Measurements from ENCODE around the gene SLC37A2.

Gene SLC37A2

GRCh38 chr11:125072218-125072960 is 9.3 kb downstream of the SLC37A2 start:
- peak; percentile 48; the same call in 1 of the 2 replicates for TF ChIP-seq POLR2A (IDR thresholded peaks at IDR 0.05; ENCODE audit: low read depth, low read length)
- peak; percentile 35; the same call in 1 of the 2 replicates for TF ChIP-seq POLR2AphosphoS5 (IDR thresholded peaks at IDR 0.05; ENCODE audit: low read depth, low read length)
- TF ChIP-seq TAF1 (IDR thresholded peaks at IDR 0.05; ENCODE audit: borderline replicate concordance, low read depth, low read length), result no peak
- DNase-seq (ENCODE audit: insufficient read length) (peak; percentile 79), FAIRE-seq (peak; percentile 99)

- TF ChIP-seq POLR2A (IDR thresholded peaks at IDR 0.05; ENCODE audit: low read depth, low read length) (no peak), POLR2AphosphoS5 (IDR thresholded peaks at IDR 0.05; ENCODE audit: low read depth, low read length) (no peak), TAF1 (IDR thresholded peaks at IDR 0.05; ENCODE audit: borderline replicate concordance, low read depth, low read length) (no peak)
- FAIRE-seq (peak; percentile 77), DNase-seq (ENCODE audit: insufficient read length) (no peak)
Measured at GRCh38 chr11:125072961-125073590, 10.0 kb downstream of the SLC37A2 start.

- peak; percentile 30 for FAIRE-seq
- TF ChIP-seq TAF1 (IDR thresholded peaks at IDR 0.05; ENCODE audit: borderline replicate concordance, low read depth, low read length) (no peak), POLR2A (IDR thresholded peaks at IDR 0.05; ENCODE audit: low read depth, low read length) (no peak), POLR2AphosphoS5 (IDR thresholded peaks at IDR 0.05; ENCODE audit: low read depth, low read length) (no peak)
- DNase-seq (ENCODE audit: insufficient read length), result no peak
Measured at GRCh38 chr11:125073616-125074483, 10.7 kb downstream of the SLC37A2 start.

GRCh38 chr11:125074511-125075241 is 11.6 kb downstream of the SLC37A2 start:
- DNase-seq (ENCODE audit: insufficient read length) (no peak), FAIRE-seq (no peak)
- no peak for TF ChIP-seq POLR2AphosphoS5 (IDR thresholded peaks at IDR 0.05; ENCODE audit: low read depth, low read length)
- no peak for TF ChIP-seq POLR2A (IDR thresholded peaks at IDR 0.05; ENCODE audit: low read depth, low read length)
- TF ChIP-seq TAF1 (IDR thresholded peaks at IDR 0.05; ENCODE audit: borderline replicate concordance, low read depth, low read length), result no peak

GRCh38 chr11:125075242-125075625 is 12.1 kb downstream of the SLC37A2 start:
- FAIRE-seq (no peak), DNase-seq (ENCODE audit: insufficient read length) (no peak)
- TF ChIP-seq POLR2A (IDR thresholded peaks at IDR 0.05; ENCODE audit: low read depth, low read length) (no peak), TAF1 (IDR thresholded peaks at IDR 0.05; ENCODE audit: borderline replicate concordance, low read depth, low read length) (no peak), POLR2AphosphoS5 (IDR thresholded peaks at IDR 0.05; ENCODE audit: low read depth, low read length) (no peak)

GRCh38 chr11:125075900-125076317 is 12.8 kb downstream of the SLC37A2 start:
- DNase-seq (ENCODE audit: insufficient read length), result no peak
- TF ChIP-seq TAF1 (IDR thresholded peaks at IDR 0.05; ENCODE audit: borderline replicate concordance, low read depth, low read length) (no peak), POLR2A (IDR thresholded peaks at IDR 0.05; ENCODE audit: low read depth, low read length) (no peak), POLR2AphosphoS5 (IDR thresholded peaks at IDR 0.05; ENCODE audit: low read depth, low read length) (no peak)
- FAIRE-seq, result no peak

- DNase-seq (ENCODE audit: insufficient read length) (no peak), FAIRE-seq (no peak)
- TF ChIP-seq POLR2AphosphoS5 (IDR thresholded peaks at IDR 0.05; ENCODE audit: low read depth, low read length) (no peak), TAF1 (IDR thresholded peaks at IDR 0.05; ENCODE audit: borderline replicate concordance, low read depth, low read length) (no peak), POLR2A (IDR thresholded peaks at IDR 0.05; ENCODE audit: low read depth, low read length) (no peak)
Measured at GRCh38 chr11:125076378-125076945, 13.4 kb downstream of the SLC37A2 start.

- TF ChIP-seq POLR2AphosphoS5 (IDR thresholded peaks at IDR 0.05; ENCODE audit: low read depth, low read length) (no peak), TAF1 (IDR thresholded peaks at IDR 0.05; ENCODE audit: borderline replicate concordance, low read depth, low read length) (no peak), POLR2A (IDR thresholded peaks at IDR 0.05; ENCODE audit: low read depth, low read length) (no peak)
- DNase-seq (ENCODE audit: insufficient read length), result no peak
- FAIRE-seq, result no peak
Measured at GRCh38 chr11:125078016-125078415, 14.9 kb downstream of the SLC37A2 start.

- DNase-seq (ENCODE audit: insufficient read length) (no peak), FAIRE-seq (no peak)
- TF ChIP-seq TAF1 (IDR thresholded peaks at IDR 0.05; ENCODE audit: borderline replicate concordance, low read depth, low read length) (no peak), POLR2A (IDR thresholded peaks at IDR 0.05; ENCODE audit: low read depth, low read length) (no peak), POLR2AphosphoS5 (IDR thresholded peaks at IDR 0.05; ENCODE audit: low read depth, low read length) (no peak)
Measured at GRCh38 chr11:125078516-125079140, 15.5 kb downstream of the SLC37A2 start.

All from GM12892 (cell line).